ENCODE data around the gene TRIM24.
A peak's percentile ranks its signal among the peaks of the same experiment; 100 is the strongest.
"Not testable (repeated sequence)": the region's sequence is repeated elsewhere in the genome, so short reads cannot be mapped to it uniquely, and the experiment has no call there.

TRIM24 gene

DNA sequence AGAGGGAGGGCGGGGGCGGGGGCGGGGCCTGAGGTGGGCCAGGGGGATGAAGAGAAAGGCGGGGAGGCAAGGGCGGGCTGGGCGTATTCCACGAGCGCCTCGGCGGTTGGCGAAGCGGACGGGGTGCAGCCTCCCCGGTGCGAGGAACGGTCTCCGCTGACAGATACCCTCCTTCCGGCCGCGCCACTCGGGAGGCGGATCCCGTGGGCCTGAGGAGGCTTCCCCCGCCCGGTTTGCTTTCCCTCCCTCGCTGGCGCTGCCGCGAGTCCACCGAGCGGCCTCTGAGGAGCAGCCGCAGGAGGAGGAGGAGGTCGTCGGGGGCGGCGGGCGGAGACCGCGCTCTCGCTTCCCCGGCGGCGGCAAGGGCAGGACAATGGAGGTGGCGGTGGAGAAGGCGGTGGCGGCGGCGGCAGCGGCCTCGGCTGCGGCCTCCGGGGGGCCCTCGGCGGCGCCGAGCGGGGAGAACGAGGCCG lies at the start of gene TRIM24:
TSS of gene TRIM24 (plus strand) at position 84 of the 473 bp plus-strand sequence. CDS start at position 374, 290 bp downstream.
- DNase-seq (ENCODE audit: low read depth), result no peak

DNA sequence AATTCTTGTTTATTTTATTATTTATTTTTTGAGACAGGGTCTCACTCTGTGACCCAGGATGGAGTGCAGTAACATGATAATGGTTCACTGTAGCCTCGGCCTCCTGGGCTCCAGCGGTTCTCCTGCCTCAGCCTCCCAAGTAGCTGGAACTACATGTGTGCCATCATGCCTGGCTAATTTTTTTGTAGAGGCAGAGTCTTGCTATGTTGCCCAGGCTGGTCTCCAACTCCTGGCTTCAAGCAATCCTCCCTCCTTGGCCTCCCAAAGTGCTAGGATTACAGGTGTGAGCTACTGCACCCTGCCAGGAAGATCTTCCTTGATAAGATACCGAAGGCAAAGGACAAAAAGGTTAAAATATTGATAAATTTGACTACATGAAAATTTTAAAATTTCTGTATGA lies 48.0 kb upstream of the TRIM24 start:
- DNase-seq (ENCODE audit: low read depth), result not testable (repeated sequence)

DNA sequence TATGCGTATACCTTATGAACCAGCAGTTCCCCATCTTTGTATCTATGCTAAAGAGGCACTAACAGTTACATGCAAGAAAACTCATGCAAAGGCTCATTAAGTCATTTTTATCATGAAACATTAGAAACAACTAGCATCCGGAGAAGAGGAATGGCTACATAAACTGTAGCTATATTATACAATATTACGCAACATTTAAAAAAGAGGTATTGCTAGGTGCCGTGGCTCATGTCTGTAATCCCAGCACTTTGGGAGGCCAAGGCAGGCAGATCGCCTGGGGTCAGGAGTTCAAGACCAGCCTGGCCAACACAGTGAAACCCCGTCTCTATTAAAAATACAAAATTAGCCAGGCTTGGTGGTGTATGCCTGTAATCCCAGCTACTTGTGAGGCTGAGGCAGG lies 47.1 kb upstream of the TRIM24 start:
- not testable (repeated sequence) for DNase-seq (ENCODE audit: low read depth)

DNA sequence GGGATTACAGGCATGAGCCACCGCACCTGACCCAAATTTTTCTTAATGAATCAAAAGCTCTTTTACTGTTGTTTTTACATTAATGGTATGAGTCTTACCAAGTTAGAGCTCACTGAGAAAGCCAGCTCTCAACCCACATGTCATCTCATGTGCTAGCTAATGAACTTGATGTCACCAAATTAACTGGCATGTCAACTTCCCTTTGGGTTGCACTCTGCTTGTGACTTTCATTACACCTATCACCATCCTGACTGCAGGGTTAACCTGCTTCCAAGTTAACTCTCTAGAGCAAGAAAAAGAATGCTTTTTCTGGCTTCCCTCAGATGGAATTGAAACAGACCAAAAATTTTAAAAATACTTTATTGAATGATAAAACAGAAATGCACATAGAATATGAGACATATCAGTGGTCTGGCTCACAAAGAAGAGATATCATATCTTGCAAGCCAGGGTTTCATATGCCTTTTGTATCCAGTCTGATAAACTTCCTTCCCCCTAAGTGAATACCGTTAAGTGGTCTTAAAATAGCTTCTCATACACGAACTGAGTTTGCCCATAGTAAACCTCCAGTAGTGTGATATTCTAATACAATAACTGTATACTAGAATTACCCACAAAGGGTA lies 42.9 kb upstream of the TRIM24 start:
- no peak for DNase-seq (ENCODE audit: low read depth)

DNA sequence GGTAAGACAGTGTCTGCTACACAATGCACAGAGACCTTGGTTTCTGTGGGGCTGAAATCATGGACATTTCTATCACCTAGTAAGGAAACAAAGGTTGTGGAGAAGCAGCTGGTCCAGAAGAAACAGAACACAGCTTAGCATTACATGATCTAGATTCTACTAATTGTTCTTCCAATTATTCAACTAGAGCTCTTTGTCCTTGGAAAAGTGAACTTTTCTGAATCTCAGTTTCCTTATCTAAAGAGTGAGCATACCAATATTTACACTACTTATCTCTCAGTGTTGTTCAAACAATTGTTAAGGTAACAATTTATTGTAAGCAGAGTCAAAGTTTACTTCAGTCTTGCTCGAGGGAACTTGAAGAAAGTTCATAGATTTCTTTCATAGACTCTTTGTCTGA lies 42.3 kb upstream of the TRIM24 start:
- DNase-seq (ENCODE audit: low read depth), result no peak

DNA sequence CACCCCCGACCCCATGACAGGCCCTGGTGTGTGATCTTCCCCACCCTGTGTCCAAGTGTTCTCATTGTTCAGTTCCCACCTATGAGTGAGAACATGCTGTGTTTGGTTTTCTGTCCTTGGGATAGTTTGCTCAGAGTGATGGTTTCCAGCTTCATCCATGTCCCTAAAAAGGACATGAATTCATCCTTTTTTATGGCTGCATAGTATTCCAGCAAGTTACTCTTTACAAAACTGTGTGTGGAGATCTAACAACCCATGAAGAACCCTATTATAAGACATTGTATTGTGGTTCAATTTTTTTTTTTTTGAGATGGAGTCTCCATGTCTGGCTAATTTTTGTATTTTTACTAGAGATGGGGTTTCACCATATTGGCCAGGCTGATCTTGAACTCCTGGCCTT lies 41.7 kb upstream of the TRIM24 start:
- DNase-seq (ENCODE audit: low read depth), result not testable (repeated sequence)

DNA sequence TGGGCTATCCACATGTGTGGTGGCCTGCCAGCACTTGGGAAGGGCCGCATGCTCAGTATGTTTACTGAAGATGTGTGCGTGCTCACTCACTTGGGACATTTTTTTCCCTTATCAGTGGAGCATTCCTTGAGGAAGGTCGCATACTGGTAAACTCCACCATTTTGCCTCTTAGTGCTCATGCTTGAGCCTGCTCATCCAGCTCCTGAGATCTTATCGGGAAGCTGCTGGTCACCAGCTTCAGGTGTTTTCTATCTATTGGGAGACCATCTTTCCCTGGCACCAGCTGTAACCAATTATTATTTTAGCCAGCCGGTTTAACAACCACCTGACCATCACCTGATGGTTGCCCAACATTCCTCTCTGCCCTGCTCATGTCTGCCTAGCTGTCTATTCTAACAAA lies 35.0 kb upstream of the TRIM24 start:
- DNase-seq (ENCODE audit: low read depth), result no peak

DNA sequence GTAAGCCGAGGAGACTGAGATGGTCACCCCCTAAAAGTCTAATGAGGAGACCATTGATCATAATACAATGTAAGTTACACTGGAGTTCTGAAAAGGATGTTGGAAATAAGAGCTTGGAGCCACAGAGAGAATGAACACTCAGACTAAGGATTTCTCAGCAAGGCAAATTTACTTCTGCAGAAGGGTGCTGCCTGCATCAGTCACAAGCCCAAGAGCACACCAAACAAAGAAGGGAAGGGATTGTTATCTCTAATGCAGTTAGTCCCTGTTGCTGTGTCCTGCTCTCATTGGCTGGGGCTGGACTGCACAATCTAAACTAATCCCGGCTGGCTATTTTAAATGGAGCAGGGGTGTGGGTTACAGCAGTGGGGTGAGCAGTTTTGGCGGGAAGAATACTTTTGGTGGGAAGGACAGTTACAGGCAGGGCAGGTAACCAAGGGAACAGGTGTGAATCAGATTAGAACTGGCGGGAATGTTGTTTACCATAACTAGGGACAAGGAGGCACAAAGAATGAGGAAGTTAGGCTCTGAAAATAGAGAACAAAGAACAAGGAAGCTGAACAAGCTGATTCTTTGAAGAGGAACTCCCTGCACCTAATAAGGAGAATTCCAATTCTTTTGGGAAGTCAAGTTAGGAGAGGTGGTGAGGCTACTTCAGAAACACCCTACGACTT lies 30.3 kb upstream of the TRIM24 start:
- DNase-seq (ENCODE audit: low read depth), result no peak

DNA sequence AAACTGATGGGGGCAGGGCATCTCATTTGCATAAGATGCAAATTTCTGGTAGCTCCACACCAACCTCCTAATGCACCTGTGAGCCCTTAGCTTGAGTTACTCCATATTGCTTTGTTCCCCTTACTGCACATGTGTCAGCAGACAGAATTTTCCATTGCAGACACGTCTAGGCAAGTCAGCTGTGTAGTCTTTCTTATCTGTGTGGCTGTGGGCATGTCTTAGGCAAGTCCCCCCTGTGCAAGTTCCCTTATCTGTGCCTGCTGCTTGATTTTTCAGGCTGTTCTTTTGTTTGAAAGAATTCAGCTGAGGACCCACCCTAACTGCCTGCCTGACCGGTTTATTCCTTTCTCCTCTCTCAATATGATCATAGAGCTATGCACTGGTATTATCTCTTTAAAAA lies 28.5 kb upstream of the TRIM24 start:
- DNase-seq (ENCODE audit: low read depth), result no peak

DNA sequence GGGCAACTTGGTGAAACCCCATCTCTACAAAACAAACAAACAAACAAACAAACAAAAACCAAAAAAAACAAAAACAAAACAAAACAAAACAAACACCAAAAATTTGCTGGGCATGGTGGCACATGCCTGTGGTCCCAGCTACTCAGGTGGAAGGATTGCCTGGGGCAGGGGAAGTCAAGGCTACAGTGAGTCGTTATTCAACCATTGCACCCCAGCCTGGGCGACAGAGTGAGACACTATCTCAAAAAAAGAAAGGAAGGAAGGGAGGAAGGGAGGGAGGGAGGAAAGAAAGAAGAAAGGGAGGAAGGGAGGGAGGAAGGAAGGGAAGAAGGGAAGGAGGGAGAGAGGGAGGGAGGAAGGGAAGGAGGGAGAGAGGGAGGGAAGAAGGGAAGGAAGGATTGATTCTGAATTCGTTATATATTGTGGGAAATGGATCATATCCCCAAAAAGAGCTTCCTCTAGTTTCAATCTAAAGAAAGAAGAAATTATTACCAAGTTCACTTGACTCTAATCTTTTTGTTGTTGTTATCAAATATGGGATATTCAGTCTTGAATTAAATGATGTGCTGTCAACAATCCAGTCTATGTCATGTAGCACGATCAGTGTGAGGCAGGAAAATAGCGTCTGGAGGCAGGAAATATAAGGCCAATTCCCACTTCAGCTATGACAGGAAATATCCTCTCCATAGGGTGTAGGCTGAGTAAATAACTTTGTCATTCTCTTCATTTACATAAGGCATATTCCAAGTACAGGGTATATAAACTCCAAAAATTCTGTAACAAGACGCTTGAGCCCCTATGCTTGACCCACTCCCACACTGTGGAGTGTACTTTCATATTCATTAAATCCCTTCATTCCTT lies 26.2 kb upstream of the TRIM24 start:
- DNase-seq (ENCODE audit: low read depth), result no peak

DNA sequence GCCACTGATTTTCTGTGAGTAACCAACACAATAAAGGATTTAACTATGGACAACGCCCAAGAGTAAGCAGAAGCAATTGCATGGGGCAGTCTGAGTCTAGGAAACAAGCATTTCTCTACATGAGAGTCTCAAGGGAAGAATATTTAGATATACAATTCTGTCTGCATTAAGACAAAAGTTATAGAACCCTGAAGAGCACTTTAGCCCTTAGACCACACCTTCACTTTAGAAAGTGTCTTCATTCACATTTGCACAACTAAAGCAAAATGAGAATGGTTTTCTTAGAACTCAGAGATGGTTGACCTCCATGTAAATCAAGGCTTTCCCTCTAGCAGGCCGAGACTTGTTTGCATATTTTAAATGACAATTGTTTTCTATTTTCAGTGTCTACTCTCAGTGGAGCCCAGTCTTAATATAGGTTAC lies 25.5 kb upstream of the TRIM24 start:
- no peak for DNase-seq (ENCODE audit: low read depth)

DNA sequence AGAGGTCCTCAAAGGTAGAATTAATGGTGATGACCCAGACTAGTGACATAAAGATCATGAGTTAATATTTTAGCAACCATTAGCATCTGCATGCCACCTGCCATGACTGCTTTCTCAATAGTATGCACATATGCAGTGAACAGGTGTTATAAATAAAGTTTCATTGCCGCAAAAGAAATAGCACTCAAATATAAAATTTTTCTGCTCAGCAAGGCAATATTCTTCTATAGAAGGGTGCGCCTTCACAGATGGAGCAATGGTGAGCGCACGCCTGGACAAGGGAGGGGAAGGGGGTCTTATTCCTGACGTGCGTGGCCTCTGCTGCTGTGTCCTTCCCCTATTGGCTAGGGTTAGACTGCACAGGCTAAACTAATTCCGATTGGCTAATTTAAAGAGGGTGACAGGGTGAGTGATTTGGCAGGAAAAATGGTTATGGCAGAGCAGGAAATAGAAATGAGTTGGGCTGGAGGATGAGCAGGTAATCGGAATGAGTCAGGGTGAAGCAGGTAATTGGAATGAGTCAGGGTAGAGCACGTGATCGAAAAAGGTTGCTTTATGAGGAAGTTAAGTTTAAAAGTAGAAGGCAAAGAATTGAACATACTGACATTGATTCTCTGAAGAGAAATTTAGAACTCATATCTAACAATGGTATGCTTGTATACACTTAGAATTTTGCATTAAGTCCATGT lies 24.7 kb upstream of the TRIM24 start:
- no peak for DNase-seq (ENCODE audit: low read depth)

DNA sequence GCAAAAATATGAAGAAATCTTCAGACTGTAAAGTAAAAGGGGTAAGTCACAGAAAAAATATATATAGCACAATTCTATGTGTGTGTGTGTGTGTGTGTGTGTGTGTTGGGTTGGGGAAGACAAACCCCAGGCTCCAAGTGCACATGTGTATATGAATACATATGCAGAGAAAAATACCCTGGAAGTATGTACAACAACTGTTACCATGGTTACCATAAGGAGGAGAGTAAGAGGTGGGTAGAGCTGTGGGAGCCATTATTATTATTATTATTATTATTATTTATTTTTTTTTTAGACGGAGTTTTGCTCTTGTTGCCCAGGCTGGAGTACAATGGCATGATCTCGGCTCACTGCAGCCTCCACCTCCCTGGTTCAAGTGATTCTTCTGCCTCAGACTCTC lies 23.7 kb upstream of the TRIM24 start:
- DNase-seq (ENCODE audit: low read depth), result no peak

DNA sequence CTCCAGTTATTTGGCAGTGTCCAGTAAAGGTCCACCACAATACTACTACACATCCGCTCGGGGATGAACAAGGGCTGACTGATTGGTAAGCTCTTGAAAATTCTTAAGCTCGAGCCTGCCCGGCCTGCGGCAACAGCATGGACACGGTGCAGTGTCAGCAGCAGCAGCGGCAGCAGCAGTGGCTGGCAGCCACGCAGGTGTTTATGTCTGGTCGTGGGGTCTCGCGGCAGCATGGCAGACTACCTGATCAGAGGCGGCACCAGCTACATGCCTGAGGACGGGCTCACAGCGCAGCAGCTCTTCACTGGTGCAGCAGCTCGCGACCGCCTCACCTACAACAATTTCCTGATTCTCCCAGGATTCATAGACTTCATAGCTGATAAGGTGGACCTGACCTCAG lies 19.6 kb upstream of the TRIM24 start:
- DNase-seq (ENCODE audit: low read depth), result no peak

DNA sequence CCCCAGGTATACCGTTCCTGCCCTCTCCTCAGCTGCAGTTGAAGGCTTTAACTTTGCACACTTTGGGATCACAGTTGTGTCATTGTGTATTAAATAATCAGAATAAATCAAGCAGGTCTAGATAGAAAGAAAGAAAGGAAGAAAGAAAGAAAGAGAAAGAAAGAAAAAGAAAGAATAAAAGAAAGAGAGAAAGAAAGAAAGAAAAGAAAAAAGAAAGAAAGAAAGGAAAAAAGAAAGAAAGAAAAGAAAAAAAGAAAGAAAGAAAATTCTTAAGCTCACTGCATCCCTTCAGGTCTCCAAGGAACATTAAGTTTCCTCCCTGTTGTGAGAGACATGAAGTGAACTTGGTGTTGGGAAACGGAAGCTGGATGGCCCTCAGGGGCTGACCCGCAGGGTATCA lies 17.2 kb upstream of the TRIM24 start:
- no peak for DNase-seq (ENCODE audit: low read depth)

DNA sequence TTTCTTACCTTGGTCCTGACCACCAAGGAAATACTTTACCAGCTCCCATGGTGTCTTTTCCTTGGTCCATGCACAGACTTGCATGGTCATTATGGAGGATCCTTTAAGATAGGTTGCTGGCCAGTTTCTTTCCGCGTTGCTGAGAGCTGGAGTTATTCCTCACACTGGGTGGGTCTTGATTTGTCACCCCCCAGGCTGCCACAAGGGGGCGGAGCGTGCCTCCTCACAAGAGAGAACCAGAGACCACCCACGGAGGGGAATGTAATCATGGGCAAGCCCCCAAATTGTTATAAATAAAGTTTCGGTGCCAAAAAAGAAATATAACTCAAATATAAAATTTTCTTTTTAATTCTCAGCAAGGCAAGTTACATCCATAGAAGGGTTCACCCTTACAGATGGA lies 10.5 kb upstream of the TRIM24 start:
- no peak for DNase-seq (ENCODE audit: low read depth)

DNA sequence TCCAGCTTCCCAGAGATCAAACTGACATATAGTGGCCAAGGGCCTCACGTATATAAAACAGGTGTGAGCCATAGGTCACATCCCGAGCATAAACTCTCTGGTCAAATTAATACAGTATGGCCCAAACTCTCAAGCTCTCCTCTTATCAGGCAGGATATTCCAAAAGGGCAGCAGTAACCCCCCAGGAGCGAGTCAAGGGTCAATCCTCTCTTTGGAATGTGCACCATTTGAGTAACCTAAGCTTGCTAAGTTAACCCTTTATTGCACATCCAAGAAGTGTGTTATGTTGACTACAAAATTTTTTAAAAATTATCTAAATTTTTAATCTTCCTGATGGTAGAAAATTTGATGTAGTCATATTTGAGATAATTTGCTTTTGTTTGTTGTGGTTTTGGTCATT lies 4.5 kb upstream of the TRIM24 start:
- DNase-seq (ENCODE audit: low read depth), result no peak

DNA sequence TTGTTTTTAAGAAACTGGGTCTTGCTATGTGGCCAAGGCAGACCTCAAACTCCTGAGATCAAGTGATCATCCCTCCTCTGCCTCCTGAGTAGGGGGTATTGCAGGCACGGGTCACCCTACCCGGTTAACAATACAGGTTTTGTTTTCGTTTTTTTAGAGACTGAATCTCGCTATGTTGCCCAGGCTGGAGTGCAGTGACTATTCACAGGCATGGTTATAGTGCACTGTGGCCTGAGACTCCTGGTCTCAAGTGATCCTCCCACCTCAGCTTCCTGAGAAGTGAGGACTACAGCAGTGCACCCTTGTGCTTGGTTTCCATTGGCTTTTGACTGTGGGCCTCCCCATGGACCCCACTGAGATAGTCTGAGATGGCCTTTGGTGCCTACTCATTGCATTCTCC lies 3.8 kb upstream of the TRIM24 start:
- no peak for DNase-seq (ENCODE audit: low read depth)

DNA sequence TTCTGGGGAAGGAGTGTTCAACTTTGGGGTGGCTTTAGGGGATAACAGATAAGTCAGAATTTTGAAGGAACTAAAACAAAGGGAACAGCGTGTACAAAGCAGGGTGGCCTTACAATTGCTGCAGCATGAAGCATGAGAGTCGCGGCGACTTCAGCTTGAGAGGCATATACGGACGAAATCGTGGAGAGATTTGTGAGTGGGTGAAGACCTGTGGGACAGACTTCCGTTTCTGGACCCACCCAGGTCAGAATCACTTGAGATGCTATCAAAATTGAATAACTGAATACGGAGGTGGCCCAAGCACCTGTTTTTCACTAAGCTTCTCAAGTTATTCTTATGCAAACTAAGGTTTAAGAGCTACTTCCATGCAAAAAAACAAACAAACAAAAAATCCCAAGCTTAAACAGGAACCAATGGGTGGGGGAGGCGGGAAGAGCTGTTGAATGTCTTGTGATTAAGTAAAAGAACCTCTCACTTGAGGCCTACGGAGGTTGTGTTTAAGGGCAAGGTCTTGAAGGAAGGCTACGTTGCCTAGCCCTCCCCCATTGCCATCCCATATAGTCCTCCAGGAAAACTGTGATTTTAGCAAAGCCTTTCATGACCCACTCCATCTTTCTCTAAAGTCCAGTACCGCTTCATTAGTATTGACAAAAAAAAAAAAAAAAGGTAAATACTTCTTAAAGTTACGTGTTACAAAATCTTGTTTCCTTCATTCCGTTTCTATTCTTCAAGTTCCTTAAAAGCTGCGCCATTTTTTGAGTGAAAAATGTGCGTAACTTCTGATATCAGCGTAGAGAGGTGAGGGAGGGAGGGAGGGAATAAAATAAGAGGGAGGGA lies 1.3 kb upstream of the TRIM24 start:
- no peak for DNase-seq (ENCODE audit: low read depth)

DNA sequence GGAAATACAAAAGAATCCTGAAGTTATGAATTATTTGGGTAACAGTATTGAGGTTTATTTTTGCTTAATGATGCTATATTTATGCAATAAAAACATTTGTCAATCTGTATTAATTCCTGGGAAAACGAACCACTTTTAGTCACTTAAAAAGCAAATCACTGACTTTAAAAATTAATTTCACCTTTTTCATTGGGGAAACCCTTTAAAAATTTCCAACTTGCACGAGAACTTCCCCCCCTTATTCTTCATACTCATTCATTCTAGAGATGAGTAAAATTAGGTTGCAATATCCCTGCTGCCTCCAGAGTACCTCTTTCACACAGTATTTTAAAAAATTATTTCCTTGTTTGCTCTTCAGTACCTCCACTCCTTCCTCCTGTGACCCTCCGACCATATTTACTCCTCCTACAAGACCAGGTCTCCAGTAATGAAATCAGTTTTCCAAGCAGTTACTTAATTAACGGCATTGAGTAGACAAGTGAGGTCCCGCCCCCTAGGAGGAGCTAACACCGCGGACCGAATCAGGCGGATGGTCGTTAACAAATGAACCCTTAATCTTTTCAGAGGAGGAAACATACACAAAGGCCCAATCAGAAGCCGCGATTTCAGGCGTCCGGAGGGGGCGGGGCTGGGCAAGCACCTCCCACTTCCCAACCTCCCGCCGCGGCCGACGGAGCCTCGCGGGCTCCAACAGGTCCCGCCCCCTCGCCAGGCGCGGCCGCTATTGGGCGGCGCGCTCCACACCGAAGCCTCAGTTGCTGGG lies 465 bp upstream of the TRIM24 start:
- DNase-seq (ENCODE audit: low read depth), result peak; percentile 75
